WTC11 (cell line): ENCODE results near the gene C1orf159. TPM values are rescaled to one million over a fixed set of nuclear protein-coding genes. Genes with fewer than 3 reads are reported as not detected.

Source experiments
- ATAC-seq: fragments of 200-7000 bp; cut with Tn5 transposase; 2 replicates; pipeline ENCODE4 v1.10.0; 2021; ENCODE audit warnings: mild to moderate bottlenecking, moderate library complexity
- CTCF ChIA-PET: fragments of 300-600 bp; sonication (Branson Sonifier 250); formaldehyde crosslinking; loops from one replicate; lab custom pipeline; 2021; ENCODE audit warnings: antibody characterized with exemption; lab: Charles Lee
- POLR2A ChIA-PET: fragments of 350-600 bp; sonication (Branson Sonifier 250); formaldehyde crosslinking; loops from one replicate; lab custom pipeline; 2021; ENCODE audit warnings: antibody characterized with exemption; lab: Charles Lee
- DNase-seq: peaks from one replicate; pipeline ENCODE4 v3.0.0; 2021; ENCODE audit warnings: low spot score
- H3K27ac Mint-ChIP-seq: 2 replicates; pipeline ENCODE4 v1.8.0; 2021; ENCODE audit warnings: mixed read lengths
- H3K27me3 Mint-ChIP-seq: 2 replicates; pipeline ENCODE4 v1.8.0; 2021; ENCODE audit warnings: low read depth, mild to moderate bottlenecking, moderate library complexity, mixed read lengths
- H3K36me3 Mint-ChIP-seq: 2 replicates; pipeline ENCODE4 v1.8.0; 2021; ENCODE audit warnings: mixed read lengths
- H3K4me1 Mint-ChIP-seq: 2 replicates; pipeline ENCODE4 v1.8.0; 2022; ENCODE audit warnings: mixed read lengths
- H3K4me3 Mint-ChIP-seq: 2 replicates; pipeline ENCODE4 v1.8.0; 2021; ENCODE audit warnings: mild to moderate bottlenecking, moderate library complexity, mixed read lengths
- H3K9me3 Mint-ChIP-seq: 2 replicates; pipeline ENCODE4 v1.8.0; 2021; ENCODE audit warnings: mixed read lengths
- FOXK1 ChIP-seq: sonication (generic); formaldehyde crosslinking; IDR thresholded peaks from 2 replicates; pipeline ENCODE4 v1.8.0; 2022; ENCODE audit warnings: mild to moderate bottlenecking, moderate library complexity, missing genetic modification reagents
- FOXP1 ChIP-seq: sonication (generic); formaldehyde crosslinking; IDR thresholded peaks from 2 replicates; pipeline ENCODE4 v1.8.0; 2022; ENCODE audit warnings: missing genetic modification reagents, mild to moderate bottlenecking, moderate library complexity, borderline replicate concordance
- NFYB ChIP-seq: sonication (generic); formaldehyde crosslinking; conservative IDR thresholded peaks from 2 replicates; pipeline ENCODE4 v1.8.0; 2022; ENCODE audit warnings: low read depth, missing genetic modification reagents
- SMAD4 ChIP-seq: sonication (generic); formaldehyde crosslinking; IDR thresholded peaks from 2 replicates; pipeline ENCODE4 v1.8.0; 2022; ENCODE audit warnings: mild to moderate bottlenecking, missing genetic modification reagents
- SP1 ChIP-seq: sonication (generic); formaldehyde crosslinking; conservative IDR thresholded peaks from 2 replicates; pipeline ENCODE4 v1.8.1; 2022; ENCODE audit warnings: missing genetic modification reagents
- TEAD1 ChIP-seq: sonication (generic); formaldehyde crosslinking; IDR thresholded peaks from 2 replicates; pipeline ENCODE4 v1.8.0; 2022; ENCODE audit warnings: mild to moderate bottlenecking, missing genetic modification reagents
- TP53 ChIP-seq: sonication (generic); formaldehyde crosslinking; IDR thresholded peaks from 2 replicates; pipeline ENCODE4 v1.8.1; 2023; ENCODE audit warnings: mild to moderate bottlenecking, missing genetic modification reagents
- ZNF423 ChIP-seq: fragments of 250-450 bp; sonication (Bioruptor Pico); IDR thresholded peaks from 2 replicates; pipeline ENCODE4 v2.1.2; 2022; ENCODE audit warnings: mild to moderate bottlenecking, moderate library complexity
- total RNA-seq: library from RNA; stranded (reverse); gene quantifications from 3 replicates; pipeline ENCODE4 v1.2.3, GENCODE V29; 2021
- TF ChIP-seq, protein P1 (sequence below): sonication (generic); formaldehyde crosslinking; IDR thresholded peaks from 2 replicates; pipeline ENCODE4 v1.8.1; 2023; ENCODE audit warnings: mild to moderate bottlenecking, missing genetic modification reagents, moderate library complexity
- TF ChIP-seq, protein P2 (sequence below): fragments of 250-450 bp; sonication (Bioruptor Pico); IDR thresholded peaks from 2 replicates; pipeline ENCODE4 v1.9.0; 2021; ENCODE audit warnings: mild to moderate bottlenecking, borderline replicate concordance
- TF ChIP-seq, protein P3 (sequence below): sonication (generic); formaldehyde crosslinking; IDR thresholded peaks from 2 replicates; pipeline ENCODE4 v1.8.1; 2022; ENCODE audit warnings: missing genetic modification reagents, borderline replicate concordance
- TF ChIP-seq, protein P4 (sequence below): fragments of 250-450 bp; sonication (Bioruptor Pico); IDR thresholded peaks from 2 replicates; pipeline ENCODE4 v1.9.0; 2021; ENCODE audit warnings: moderate library complexity, mild to moderate bottlenecking, inconsistent platforms, borderline replicate concordance
- TF ChIP-seq, protein P5 (sequence below): sonication (generic); formaldehyde crosslinking; IDR thresholded peaks from 2 replicates; pipeline ENCODE4 v1.8.1; 2023; ENCODE audit warnings: mild to moderate bottlenecking, moderate library complexity, missing genetic modification reagents

The C1orf159 gene
- total RNA-seq, 1 experiment from 2014 or later = 17.8 TPM

DNA sequence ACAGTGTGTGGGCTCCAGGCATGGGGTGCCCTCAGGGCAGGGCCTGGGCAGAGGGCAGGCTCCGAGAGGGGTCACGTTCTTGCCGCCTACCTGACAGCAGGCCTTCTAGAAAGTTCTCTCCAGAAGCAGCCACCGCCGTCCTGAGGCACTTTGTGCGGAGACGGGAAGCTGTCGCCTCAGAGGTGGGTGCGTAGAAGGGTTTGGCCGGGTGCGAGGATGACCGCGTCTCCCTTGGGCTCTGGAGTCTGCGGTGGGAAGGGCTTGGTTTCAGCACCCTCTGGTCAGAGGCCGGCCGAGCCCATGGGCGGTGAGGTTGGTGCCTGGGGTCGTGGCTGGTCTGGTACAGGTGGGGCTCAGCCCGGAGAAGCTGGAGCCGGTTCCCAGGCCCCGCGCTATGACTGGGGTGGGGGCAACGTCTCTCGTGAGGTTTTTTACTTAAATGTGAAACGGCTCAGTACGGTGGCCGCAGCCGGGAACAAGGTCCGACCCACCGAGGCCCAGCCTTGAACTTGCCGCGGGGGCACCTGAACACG, 47.7 kb upstream of the C1orf159 start (continued):
- TF ChIP-seq, protein P1, sequence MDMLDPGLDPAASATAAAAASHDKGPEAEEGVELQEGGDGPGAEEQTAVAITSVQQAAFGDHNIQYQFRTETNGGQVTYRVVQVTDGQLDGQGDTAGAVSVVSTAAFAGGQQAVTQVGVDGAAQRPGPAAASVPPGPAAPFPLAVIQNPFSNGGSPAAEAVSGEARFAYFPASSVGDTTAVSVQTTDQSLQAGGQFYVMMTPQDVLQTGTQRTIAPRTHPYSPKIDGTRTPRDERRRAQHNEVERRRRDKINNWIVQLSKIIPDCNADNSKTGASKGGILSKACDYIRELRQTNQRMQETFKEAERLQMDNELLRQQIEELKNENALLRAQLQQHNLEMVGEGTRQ (CRISPR knock-in tag) = no peak
- TF ChIP-seq TEAD1 (CRISPR knock-in tag) (no peak), FOXK1 (CRISPR knock-in tag) (no peak), FOXP1 (CRISPR knock-in tag) (no peak)
- TF ChIP-seq, protein P2, sequence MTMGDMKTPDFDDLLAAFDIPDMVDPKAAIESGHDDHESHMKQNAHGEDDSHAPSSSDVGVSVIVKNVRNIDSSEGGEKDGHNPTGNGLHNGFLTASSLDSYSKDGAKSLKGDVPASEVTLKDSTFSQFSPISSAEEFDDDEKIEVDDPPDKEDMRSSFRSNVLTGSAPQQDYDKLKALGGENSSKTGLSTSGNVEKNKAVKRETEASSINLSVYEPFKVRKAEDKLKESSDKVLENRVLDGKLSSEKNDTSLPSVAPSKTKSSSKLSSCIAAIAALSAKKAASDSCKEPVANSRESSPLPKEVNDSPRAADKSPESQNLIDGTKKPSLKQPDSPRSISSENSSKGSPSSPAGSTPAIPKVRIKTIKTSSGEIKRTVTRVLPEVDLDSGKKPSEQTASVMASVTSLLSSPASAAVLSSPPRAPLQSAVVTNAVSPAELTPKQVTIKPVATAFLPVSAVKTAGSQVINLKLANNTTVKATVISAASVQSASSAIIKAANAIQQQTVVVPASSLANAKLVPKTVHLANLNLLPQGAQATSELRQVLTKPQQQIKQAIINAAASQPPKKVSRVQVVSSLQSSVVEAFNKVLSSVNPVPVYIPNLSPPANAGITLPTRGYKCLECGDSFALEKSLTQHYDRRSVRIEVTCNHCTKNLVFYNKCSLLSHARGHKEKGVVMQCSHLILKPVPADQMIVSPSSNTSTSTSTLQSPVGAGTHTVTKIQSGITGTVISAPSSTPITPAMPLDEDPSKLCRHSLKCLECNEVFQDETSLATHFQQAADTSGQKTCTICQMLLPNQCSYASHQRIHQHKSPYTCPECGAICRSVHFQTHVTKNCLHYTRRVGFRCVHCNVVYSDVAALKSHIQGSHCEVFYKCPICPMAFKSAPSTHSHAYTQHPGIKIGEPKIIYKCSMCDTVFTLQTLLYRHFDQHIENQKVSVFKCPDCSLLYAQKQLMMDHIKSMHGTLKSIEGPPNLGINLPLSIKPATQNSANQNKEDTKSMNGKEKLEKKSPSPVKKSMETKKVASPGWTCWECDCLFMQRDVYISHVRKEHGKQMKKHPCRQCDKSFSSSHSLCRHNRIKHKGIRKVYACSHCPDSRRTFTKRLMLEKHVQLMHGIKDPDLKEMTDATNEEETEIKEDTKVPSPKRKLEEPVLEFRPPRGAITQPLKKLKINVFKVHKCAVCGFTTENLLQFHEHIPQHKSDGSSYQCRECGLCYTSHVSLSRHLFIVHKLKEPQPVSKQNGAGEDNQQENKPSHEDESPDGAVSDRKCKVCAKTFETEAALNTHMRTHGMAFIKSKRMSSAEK (CRISPR knock-in tag) = no peak

DNA sequence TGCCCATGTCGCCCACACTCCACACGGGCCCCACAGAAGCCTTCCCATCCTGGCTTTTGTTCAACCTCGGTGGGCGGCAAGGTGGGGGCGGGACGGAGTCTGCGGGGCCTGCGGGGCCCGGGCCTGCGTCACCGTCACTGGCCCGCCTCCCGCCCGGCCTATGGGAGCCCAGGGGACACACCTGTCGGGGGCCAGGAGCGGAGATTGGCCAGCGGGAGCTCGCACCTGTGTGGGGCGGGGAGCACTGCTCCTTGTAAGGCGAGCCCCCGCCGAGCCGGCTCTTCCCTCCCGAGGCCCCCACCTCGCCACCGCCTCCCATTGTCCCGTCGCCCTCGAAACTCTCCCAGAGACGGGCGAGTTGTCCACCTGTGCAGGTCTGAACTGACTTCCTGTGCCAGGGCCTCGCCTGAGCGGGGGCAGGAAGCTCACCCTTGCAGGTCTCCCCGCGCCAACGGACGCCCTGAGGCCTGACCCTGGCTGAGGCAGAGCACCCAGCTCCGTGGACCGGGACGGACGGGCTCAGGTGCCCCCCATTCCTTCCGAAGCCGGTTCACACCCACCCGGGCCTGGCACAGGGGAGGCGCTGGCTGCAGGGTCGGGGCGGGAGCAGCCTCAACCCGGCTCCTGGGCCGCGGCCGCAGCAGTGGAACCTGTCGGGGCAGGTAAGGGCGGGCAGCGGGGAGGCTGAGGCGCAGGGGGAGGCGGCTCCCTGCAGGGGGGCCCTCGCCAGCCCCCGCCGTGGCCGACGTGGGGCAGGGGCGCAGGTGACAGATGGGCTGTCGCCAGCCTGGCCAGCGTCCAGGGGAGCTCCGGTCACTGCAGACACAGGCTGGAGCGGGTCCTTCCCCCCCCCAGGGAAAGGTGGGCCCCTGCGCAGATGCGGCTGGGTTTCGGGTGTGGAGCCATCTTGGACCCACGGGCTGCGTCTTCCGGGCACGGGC, 47.0 kb upstream of the C1orf159 start:
- ATAC-seq = peak; percentile 27; the same call in 1 of the 2 replicates
- CTCF ChIA-PET = interaction anchor here (1.8 to 2.2 kb wide), 3 partner anchors 11 to 129 kb away, joined by 5 to 9 read pairs (median 5); partner anchors contain the start of gene TTLL10
- Mint-ChIP-seq H3K9me3 (no peaks in the 10 kb centered on the region), H3K27me3 (peaks cover 7% of the 10 kb centered on the region), H3K36me3 (no peaks in the 10 kb centered on the region), H3K27ac (no peak overlapping the region), H3K4me1 (peaks cover 11% of the 10 kb centered on the region), H3K4me3 (no peak overlapping the region)
- POLR2A ChIA-PET = interaction anchor here (0.9 kb wide), 1 partner anchor 9 kb away, joined by 3 read pairs; no protein-coding TSS in a partner anchor
- TF ChIP-seq NFYB (CRISPR knock-in tag) (peak; percentile 46; the same call in 1 of the 2 replicates), TP53 (CRISPR knock-in tag) (0 out of 2 replicates have a peak, but pooled peaks have one; percentile 24), SP1 (CRISPR knock-in tag) (peak; percentile 19; the same call in 1 of the 2 replicates), FOXK1 (CRISPR knock-in tag) (0 out of 2 replicates have a peak, but pooled peaks have one; percentile 15), ZNF423 (CRISPR knock-in tag) (peak; percentile 77), SMAD4 (CRISPR knock-in tag) (no peak)
- TF ChIP-seq, protein P3, sequence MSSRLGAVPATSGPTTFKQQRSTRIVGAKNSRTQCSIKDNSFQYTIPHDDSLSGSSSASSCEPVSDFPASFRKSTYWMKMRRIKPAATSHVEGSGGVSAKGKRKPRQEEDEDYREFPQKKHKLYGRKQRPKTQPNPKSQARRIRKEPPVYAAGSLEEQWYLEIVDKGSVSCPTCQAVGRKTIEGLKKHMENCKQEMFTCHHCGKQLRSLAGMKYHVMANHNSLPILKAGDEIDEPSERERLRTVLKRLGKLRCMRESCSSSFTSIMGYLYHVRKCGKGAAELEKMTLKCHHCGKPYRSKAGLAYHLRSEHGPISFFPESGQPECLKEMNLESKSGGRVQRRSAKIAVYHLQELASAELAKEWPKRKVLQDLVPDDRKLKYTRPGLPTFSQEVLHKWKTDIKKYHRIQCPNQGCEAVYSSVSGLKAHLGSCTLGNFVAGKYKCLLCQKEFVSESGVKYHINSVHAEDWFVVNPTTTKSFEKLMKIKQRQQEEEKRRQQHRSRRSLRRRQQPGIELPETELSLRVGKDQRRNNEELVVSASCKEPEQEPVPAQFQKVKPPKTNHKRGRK (CRISPR knock-in tag) = no peak
- TF ChIP-seq, protein P4, sequence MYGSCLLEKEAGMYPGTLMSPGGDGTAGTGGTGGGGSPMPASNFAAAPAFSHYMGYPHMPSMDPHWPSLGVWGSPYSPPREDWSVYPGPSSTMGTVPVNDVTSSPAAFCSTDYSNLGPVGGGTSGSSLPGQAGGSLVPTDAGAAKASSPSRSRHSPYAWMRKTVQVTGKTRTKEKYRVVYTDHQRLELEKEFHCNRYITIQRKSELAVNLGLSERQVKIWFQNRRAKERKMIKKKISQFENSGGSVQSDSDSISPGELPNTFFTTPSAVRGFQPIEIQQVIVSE (CRISPR knock-in tag) = no peak
- TF ChIP-seq, protein P5, sequence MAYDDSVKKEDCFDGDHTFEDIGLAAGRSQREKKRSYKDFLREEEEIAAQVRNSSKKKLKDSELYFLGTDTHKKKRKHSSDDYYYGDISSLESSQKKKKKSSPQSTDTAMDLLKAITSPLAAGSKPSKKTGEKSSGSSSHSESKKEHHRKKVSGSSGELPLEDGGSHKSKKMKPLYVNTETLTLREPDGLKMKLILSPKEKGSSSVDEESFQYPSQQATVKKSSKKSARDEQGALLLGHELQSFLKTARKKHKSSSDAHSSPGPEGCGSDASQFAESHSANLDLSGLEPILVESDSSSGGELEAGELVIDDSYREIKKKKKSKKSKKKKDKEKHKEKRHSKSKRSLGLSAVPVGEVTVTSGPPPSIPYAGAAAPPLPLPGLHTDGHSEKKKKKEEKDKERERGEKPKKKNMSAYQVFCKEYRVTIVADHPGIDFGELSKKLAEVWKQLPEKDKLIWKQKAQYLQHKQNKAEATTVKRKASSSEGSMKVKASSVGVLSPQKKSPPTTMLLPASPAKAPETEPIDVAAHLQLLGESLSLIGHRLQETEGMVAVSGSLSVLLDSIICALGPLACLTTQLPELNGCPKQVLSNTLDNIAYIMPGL (CRISPR knock-in tag) = 0 out of 2 replicates have a peak, but pooled peaks have one; percentile 56
- DNase-seq = peak; percentile 56
